HTERT RPE-1 (cell line): ENCODE results near the gene RAB12.
"Not testable (repeated sequence)": the region's sequence is repeated elsewhere in the genome, so short reads cannot be mapped to it uniquely, and the experiment has no call there.

Experiments used
- in situ Hi-C: fragments of 300-500 bp; cut with MboI; formaldehyde crosslinking; loops from 4 replicates; pipeline ENCODE4 v1.14.3; 2020; ENCODE audit warnings: low sequenced_read_pairs

RAB12 gene

GRCh38 chr18:8608795-8609658, at the start of gene RAB12:
RAB12 (plus strand) TSS chr18:8609437; CDS start chr18:8609440, 3 bp downstream.
- in situ Hi-C loops = no loop called here

GRCh38 chr18:8559612-8560186, 49.5 kb upstream of the RAB12 start:
- in situ Hi-C loops = no loop called here

GRCh38 chr18:8561123-8561910, 47.9 kb upstream of the RAB12 start:
- in situ Hi-C loops = no loop called here

GRCh38 chr18:8562070-8562469, 47.2 kb upstream of the RAB12 start:
- in situ Hi-C loops = no loop called here

GRCh38 chr18:8562919-8563318, 46.3 kb upstream of the RAB12 start:
- in situ Hi-C loops = no loop called here

GRCh38 chr18:8571399-8571798, 37.8 kb upstream of the RAB12 start:
- in situ Hi-C loops = no loop called here

- in situ Hi-C loops = not testable (repeated sequence)
Observed at GRCh38 chr18:8573766-8574165, 35.5 kb upstream of the RAB12 start.

- in situ Hi-C loops = no loop called here
Observed at GRCh38 chr18:8584798-8585197, 24.4 kb upstream of the RAB12 start.

GRCh38 chr18:8586941-8587340, 22.3 kb upstream of the RAB12 start:
- in situ Hi-C loops = no loop called here

GRCh38 chr18:8595445-8595844, 13.8 kb upstream of the RAB12 start:
- in situ Hi-C loops = no loop called here

GRCh38 chr18:8601277-8602032, 7.8 kb upstream of the RAB12 start:
- in situ Hi-C loops = no loop called here

- in situ Hi-C loops = no loop called here
Observed at GRCh38 chr18:8602040-8602439, 7.2 kb upstream of the RAB12 start.

- in situ Hi-C loops = no loop called here
Observed at GRCh38 chr18:8602557-8602956, 6.7 kb upstream of the RAB12 start.

GRCh38 chr18:8603663-8604520, 5.3 kb upstream of the RAB12 start:
- in situ Hi-C loops = no loop called here

GRCh38 chr18:8605974-8606373, 3.3 kb upstream of the RAB12 start:
- in situ Hi-C loops = no loop called here

- in situ Hi-C loops = no loop called here
Observed at GRCh38 chr18:8607776-8608742, 1.2 kb upstream of the RAB12 start.

GRCh38 chr18:8609659-8610458, 622 bp downstream of the RAB12 start:
- in situ Hi-C loops = no loop called here

GRCh38 chr18:8610459-8610851, 1.2 kb downstream of the RAB12 start:
- in situ Hi-C loops = no loop called here
